Transverse colon (tissue), 4 donors: ENCODE data around the gene ABCG1. TPM values are rescaled to one million over a fixed set of nuclear protein-coding genes. Genes with fewer than 3 reads are reported as not detected.

Source experiments
- DNase-seq: peaks from one replicate; pipeline ENCODE4 v3.0.0-alpha.2; 2019
- H3K27ac ChIP-seq, 4 donors: fragments of 200-600 bp; sonication (generic); 2 replicates each; pipeline ENCODE4 v1.5.1; 2016 to 2018; ENCODE audit warnings: inconsistent platforms in 4 of 4
- H3K27me3 ChIP-seq: fragments of 200-600 bp; sonication (generic); 2 replicates; pipeline ENCODE4 v1.5.1; 2017; ENCODE audit warnings: inconsistent platforms
- H3K36me3 ChIP-seq, 4 donors: fragments of 200-600 bp; sonication (generic); 2 replicates each; pipeline ENCODE4 v1.5.1; 2017 to 2019; ENCODE audit warnings: inconsistent platforms in 4 of 4
- H3K4me1 ChIP-seq, 4 donors: fragments of 200-600 bp; sonication (generic); 2 replicates each; pipeline ENCODE4 v1.5.1; 2017 to 2020; ENCODE audit warnings: inconsistent platforms in 4 of 4
- H3K4me3 ChIP-seq, 4 donors: fragments of 200-600 bp; sonication (generic); 1 replicate in 1 of 4; 2 replicates in 3 of 4; pipeline versions ENCODE4 v1.5.1 to v1.6.1; 2017 to 2019; ENCODE audit warnings: inconsistent platforms in 4 of 4
- H3K9me3 ChIP-seq, 2 donors: fragments of 200-600 bp; sonication (generic); 2 replicates each; pipeline ENCODE4 v1.5.1; 2017 to 2019; ENCODE audit warnings: inconsistent platforms in 2 of 2
- EP300 ChIP-seq: sonication (generic); formaldehyde crosslinking; IDR thresholded peaks from one replicate; pipeline ENCODE4 v1.6.1; 2017; ENCODE audit warnings: antibody characterized with exemption, low read depth
- POLR2A ChIP-seq: fragments of 450-650 bp; IDR thresholded peaks from one replicate; pipeline ENCODE4 v1.6.1; 2016; ENCODE audit warnings: antibody characterized with exemption, mild to moderate bottlenecking, moderate library complexity
- POLR2AphosphoS5 ChIP-seq, 3 donors: sonication (generic); formaldehyde crosslinking; IDR thresholded peaks; one replicate each; pipeline ENCODE4 v1.6.1; 2016; ENCODE audit warnings: antibody characterized with exemption in 3 of 3
- WGBS, 2 donors: methylation state at CpG; one replicate each; pipeline ENCODE4 v1.1.5; 2018; ENCODE audit warnings: low coverage in 1 of 2; 5-methylcytosine and 5-hydroxymethylcytosine counted together
- in situ Hi-C, 4 donors: fragments of 200-750 bp; cut with MboI; loops; one replicate each; pipeline versions ENCODE4 v1.15.0 to v1.15.1; 2017; ENCODE audit warnings: low sequenced_read_pairs in 3 of 4, low pct_ligation_motif_present in 1 of 4, low pct_unique_long_range_greater_than_20kb in 1 of 4
- intact Hi-C: fragments of 100-400 bp; cut with DNase I; formaldehyde crosslinking; loops from one replicate; pipeline ENCODE4 v1.15.1; 2023; ENCODE audit warnings: low total_unique reads
- total RNA-seq, 4 donors: library from RNA; depleted of rRNA; stranded (reverse); fragments of >200 nt; gene quantifications; one replicate each; pipeline ENCODE4 v1.1.0, GENCODE V29; 2016
- TF ChIP-seq, protein P1 (sequence below), 5 experiments: fragments of 200-600 bp in 3 of 5; fragments of 450-650 bp in 2 of 5; sonication (generic) in 3 of 5; IDR thresholded peaks; 1 replicate in 2 of 5; 2 replicates in 3 of 5; pipeline ENCODE4 v1.5.1; 2016 to 2017; ENCODE audit warnings: antibody characterized with exemption in 5 of 5, inconsistent platforms in 3 of 5, mild to moderate bottlenecking in 2 of 5, moderate library complexity in 1 of 5

Gene ABCG1
- total RNA-seq, 4 donors from 2014 or later = 17.1 to 67.7 (median 53.2) TPM

DNA sequence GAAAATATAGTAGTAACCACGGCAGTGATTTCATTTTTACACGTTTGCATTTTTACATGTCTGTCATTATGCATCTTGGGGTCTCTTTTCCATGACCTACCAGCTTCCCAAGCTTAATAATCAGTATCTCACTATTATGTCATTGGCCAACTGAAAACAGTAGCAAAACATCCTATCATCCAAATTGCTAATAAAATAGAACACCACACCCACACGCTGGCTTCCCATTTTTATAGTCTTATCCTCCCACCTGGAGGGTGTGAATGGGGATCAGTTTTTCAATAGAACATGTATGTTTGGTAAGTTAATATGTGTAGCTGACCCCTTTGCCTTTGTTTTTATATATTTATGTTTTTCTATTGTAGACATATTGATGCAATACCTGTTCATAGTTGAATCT, 84.5 kb downstream of the ABCG1 start:
- in situ Hi-C loops (loop anchor here in 1 of 4 donors (25.0 kb wide), 1 partner anchor 259 kb away; no protein-coding TSS in a partner anchor), intact Hi-C loops (no loop called here)
- H3K9me3 ChIP-seq = no peaks in the 10 kb centered on the region
- DNase-seq = no peak
- H3K4me3 ChIP-seq = no peak overlapping the region
- WGBS, 2 donors = 56 to 69% methylated on average over 3 of the region's 3 CpGs
- H3K27ac ChIP-seq = no peak overlapping the region
- TF ChIP-seq, protein P1, sequence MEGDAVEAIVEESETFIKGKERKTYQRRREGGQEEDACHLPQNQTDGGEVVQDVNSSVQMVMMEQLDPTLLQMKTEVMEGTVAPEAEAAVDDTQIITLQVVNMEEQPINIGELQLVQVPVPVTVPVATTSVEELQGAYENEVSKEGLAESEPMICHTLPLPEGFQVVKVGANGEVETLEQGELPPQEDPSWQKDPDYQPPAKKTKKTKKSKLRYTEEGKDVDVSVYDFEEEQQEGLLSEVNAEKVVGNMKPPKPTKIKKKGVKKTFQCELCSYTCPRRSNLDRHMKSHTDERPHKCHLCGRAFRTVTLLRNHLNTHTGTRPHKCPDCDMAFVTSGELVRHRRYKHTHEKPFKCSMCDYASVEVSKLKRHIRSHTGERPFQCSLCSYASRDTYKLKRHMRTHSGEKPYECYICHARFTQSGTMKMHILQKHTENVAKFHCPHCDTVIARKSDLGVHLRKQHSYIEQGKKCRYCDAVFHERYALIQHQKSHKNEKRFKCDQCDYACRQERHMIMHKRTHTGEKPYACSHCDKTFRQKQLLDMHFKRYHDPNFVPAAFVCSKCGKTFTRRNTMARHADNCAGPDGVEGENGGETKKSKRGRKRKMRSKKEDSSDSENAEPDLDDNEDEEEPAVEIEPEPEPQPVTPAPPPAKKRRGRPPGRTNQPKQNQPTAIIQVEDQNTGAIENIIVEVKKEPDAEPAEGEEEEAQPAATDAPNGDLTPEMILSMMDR (IDR thresholded peaks at IDR 0.05) = no peak
- TF ChIP-seq EP300 = no peak
- TF ChIP-seq POLR2AphosphoS5 (IDR thresholded peaks at IDR 0.05) = no peak
- TF ChIP-seq POLR2A = no peak
- no peaks in the 10 kb centered on the region for H3K36me3 ChIP-seq
- H3K4me1 ChIP-seq = no peaks in the 10 kb centered on the region
- peaks cover 2% of the 10 kb centered on the region for H3K27me3 ChIP-seq

DNA sequence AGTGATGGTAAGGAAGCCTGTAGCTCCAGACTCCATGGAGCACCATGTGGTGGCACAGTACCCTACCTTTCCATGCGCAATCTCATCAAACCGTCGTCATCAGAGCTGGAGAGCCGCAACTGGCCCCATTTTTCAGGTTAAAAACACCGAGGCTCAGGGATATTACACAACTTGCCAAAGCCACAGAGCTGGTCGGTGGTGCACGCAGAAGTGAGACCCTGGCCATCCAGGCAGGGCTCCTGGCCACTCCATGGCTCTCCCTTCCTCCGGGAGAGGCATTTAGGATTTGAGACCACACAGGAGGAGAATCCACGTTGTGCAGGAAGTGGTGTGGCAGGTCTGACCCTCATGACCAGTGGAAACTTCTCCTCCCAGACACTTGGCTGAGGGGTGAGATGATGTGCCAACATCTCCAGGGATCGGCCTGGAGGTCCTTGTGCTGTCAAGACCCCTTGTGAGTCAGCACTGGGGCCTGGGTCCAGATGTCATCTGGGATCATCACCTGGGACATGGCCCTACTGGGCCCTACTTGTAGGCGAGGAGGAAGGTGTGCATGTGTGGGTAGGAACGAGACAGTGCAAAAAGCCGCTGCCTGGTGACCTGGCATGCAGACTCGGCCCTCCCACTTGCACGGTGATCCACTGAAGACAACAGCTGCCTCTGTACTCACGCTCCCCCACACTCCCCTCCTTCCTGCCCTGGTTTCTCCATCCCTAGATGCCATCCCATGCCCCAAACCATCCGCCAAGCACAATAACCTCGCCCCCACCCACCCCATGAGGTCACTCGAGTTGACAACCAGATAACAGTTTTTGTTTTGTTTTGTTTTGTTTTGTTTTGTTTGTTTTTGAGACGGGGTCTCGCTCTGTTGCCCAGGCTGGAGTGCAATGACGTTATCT, 85.9 kb downstream of the ABCG1 start:
- peaks cover 11% of the 10 kb centered on the region for H3K27me3 ChIP-seq
- peak; percentile 4 for DNase-seq
- WGBS, 2 donors = 81 to 82% methylated on average over 6 to 20 of the region's 22 CpGs
- intact Hi-C loops (no loop called here), in situ Hi-C loops (loop anchor here in 1 of 4 donors (25.0 kb wide), 1 partner anchor 257 kb away; no protein-coding TSS in a partner anchor)
- H3K4me3 ChIP-seq = no peak overlapping the region
- H3K27ac ChIP-seq = no peak overlapping the region
- H3K4me1 ChIP-seq = peaks cover 3 to 8% (median 6%) of the 10 kb centered on the region in 4 donors
- TF ChIP-seq POLR2A (no peak), POLR2AphosphoS5 (IDR thresholded peaks at IDR 0.05) (no peak), EP300 (no peak)
- TF ChIP-seq, protein P1 (IDR thresholded peaks at IDR 0.05) = no peak
- H3K36me3 ChIP-seq = no peaks in the 10 kb centered on the region
- no peaks in the 10 kb centered on the region for H3K9me3 ChIP-seq

DNA sequence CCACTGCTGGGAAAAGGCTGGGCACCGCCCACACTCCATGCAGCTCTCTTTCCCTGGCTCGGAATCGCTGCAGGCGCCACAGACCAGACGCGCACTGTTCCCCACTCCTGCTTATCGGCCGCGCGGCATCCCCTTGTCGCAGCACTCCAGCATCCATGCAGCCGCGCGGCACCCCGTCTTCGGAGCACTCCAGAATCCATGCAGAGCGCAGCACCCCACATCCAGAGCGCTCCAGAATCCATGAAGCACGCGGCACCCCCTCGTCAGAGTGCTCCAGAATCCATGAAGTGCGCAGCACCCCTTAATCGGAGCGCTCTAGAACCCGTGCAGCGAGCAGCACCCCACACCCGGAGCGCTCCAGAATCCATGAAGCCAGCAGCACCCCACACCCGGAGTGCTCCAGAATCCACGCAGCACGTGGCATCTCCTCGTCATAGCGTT, 86.8 kb downstream of the ABCG1 start:
- in situ Hi-C loops (loop anchor here in 1 of 4 donors (25.0 kb wide), 1 partner anchor 257 kb away; no protein-coding TSS in a partner anchor), intact Hi-C loops (no loop called here)
- 97% methylated on average over 33 of the region's 33 CpGs; no CpG with 5 or more reads in 1 of the 2 donors for WGBS, 2 donors
- H3K27ac ChIP-seq = no peak overlapping the region
- no peaks in the 10 kb centered on the region for H3K36me3 ChIP-seq
- no peaks in the 10 kb centered on the region for H3K9me3 ChIP-seq
- TF ChIP-seq POLR2A (no peak), POLR2AphosphoS5 (IDR thresholded peaks at IDR 0.05) (no peak), EP300 (no peak)
- TF ChIP-seq, protein P1 (IDR thresholded peaks at IDR 0.05) = no peak
- H3K4me3 ChIP-seq = no peak overlapping the region
- DNase-seq = no peak
- peaks cover 8 to 15% (median 9%) of the 10 kb centered on the region in 4 donors for H3K4me1 ChIP-seq
- peaks cover 11% of the 10 kb centered on the region for H3K27me3 ChIP-seq

DNA sequence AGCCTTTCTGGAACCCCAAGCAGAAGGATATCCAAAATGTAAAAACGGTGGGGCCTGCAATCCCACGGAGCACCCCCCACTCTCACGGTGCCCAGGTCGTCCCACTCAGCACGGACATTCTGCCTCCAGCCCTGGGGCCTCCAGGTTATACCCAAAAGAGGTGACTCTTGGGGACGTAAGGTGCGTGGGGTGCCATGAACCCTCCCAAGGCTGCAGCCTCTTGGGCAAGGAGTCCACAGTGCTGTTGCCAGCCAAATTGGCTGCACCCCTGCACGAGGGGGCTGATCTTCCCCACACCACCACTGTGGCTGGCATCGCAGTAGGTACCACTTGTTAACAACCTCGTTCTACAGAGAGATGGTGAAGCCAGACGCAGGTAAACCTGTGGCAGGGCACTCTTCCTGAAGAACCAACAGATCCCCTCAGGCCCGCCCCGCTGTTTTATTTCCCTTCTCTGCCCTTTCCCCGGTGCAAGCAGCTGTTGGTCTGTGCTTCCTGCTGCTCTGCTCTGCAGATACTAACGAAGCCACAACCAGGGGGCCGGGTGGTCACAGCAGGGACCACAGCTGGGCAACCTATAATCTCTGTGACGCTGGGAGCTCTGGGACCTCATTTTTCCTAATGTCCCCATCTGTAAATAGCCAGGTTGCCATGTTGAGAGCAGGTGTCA, 87.6 kb downstream of the ABCG1 start:
- no peaks in the 10 kb centered on the region for H3K36me3 ChIP-seq
- TF ChIP-seq POLR2AphosphoS5 (IDR thresholded peaks at IDR 0.05) = no peak
- TF ChIP-seq, protein P1 (IDR thresholded peaks at IDR 0.05) = no peak
- no peak for TF ChIP-seq POLR2A
- no peak for TF ChIP-seq EP300
- H3K27me3 ChIP-seq = peaks cover 11% of the 10 kb centered on the region
- intact Hi-C loops (no loop called here), in situ Hi-C loops (loop anchor here in 1 of 4 donors (25.0 kb wide), 1 partner anchor 256 kb away; no protein-coding TSS in a partner anchor)
- H3K4me3 ChIP-seq = no peak overlapping the region
- WGBS, 2 donors = 53 to 77% methylated on average over 6 to 17 of the region's 17 CpGs
- no peak overlapping the region for H3K27ac ChIP-seq
- H3K9me3 ChIP-seq = no peaks in the 10 kb centered on the region
- DNase-seq = no peak
- H3K4me1 ChIP-seq = peaks cover 8 to 15% (median 9%) of the 10 kb centered on the region in 4 donors
